Heart left ventricle (tissue), 16 donors: ENCODE data around the gene FKBP11. TPM values are rescaled to one million over a fixed set of nuclear protein-coding genes. Genes with fewer than 3 reads are reported as not detected.
"Not testable (repeated sequence)": the region's sequence is repeated elsewhere in the genome, so short reads cannot be mapped to it uniquely, and the experiment has no call there.

Experiments
- ATAC-seq, 4 donors: fragments of 200-7000 bp; cut with Tn5 transposase; one replicate each; pipeline ENCODE4 v1.9.1; 2020 to 2022; ENCODE audit warnings: moderate library complexity in 4 of 4, mild to moderate bottlenecking in 3 of 4, moderate number of reproducible peaks in 1 of 4
- DNase-seq, 5 donors: peaks; one replicate each; pipeline ENCODE4 v3.0.0-alpha.2; 2020
- H3K27ac ChIP-seq, 12 donors: fragments of 200-600 bp; sonication (generic) in 4 of 12; one replicate each; pipeline versions ENCODE4 v1.5.0 to v1.8.0; 2016 to 2022; ENCODE audit warnings: mild to moderate bottlenecking in 2 of 12
- H3K27me3 ChIP-seq, 9 donors: fragments of 200-600 bp; sonication (generic) in 2 of 9; one replicate each; pipeline versions ENCODE4 v1.5.1 to v1.8.0; 2016 to 2022; ENCODE audit warnings: mild to moderate bottlenecking in 3 of 9
- H3K36me3 ChIP-seq, 9 donors: fragments of 200-600 bp; sonication (generic) in 2 of 9; one replicate each; pipeline versions ENCODE4 v1.5.0 to v1.8.0; 2018 to 2022; ENCODE audit warnings: mild to moderate bottlenecking in 2 of 9
- H3K4me1 ChIP-seq, 12 donors: fragments of 200-600 bp; sonication (generic) in 4 of 12; one replicate each; pipeline versions ENCODE4 v1.5.0 to v1.8.0; 2016 to 2022; ENCODE audit warnings: mild to moderate bottlenecking in 3 of 12
- H3K4me3 ChIP-seq, 12 donors: fragments of 200-600 bp; sonication (generic) in 4 of 12; one replicate each; pipeline versions ENCODE4 v1.5.0 to v1.8.0; 2017 to 2022; ENCODE audit warnings: mild to moderate bottlenecking in 9 of 12, moderate library complexity in 4 of 12
- H3K9me3 ChIP-seq, 12 donors: fragments of 200-600 bp; sonication (generic) in 4 of 12; one replicate each; pipeline versions ENCODE4 v1.5.0 to v1.8.0; 2016 to 2022; ENCODE audit warnings: mild to moderate bottlenecking in 1 of 12
- POLR2A ChIP-seq, 2 donors: fragments of 450-650 bp; IDR thresholded peaks; one replicate each; pipeline ENCODE4 v1.6.1; 2017; ENCODE audit warnings: antibody characterized with exemption in 2 of 2, mild to moderate bottlenecking in 2 of 2, moderate library complexity in 2 of 2
- WGBS, 4 donors: extraction: QIAGEN DNeasy Blood & Tissue Kit in 2 of 4; methylation state at CpG; one replicate each; pipeline versions ENCODE4 v1.1.5 to v1.1.7; 2013 to 2018; 5-methylcytosine and 5-hydroxymethylcytosine counted together
- intact Hi-C, 10 donors: fragments of 100-400 bp; cut with DNase I; formaldehyde crosslinking; loops; one replicate each; pipeline versions ENCODE4 v1.11.1 to v1.14.2; 2022
- polyA plus RNA-seq, 2 donors: library from polyadenylated mRNA; stranded (reverse); fragments of 200-250 nt; gene quantifications; one replicate each; pipeline ENCODE4 v1.2.3, GENCODE V29; 2013
- total RNA-seq, 9 donors: library from RNA; depleted of rRNA in 2 of 9; stranded (reverse); fragments of >200 nt in 2 of 9; fragmentation: NEBNext Ultra II Directional in 3 of 9; extraction: Animal tissue kit (Norgen Biotek cat#: 25700) in 3 of 9; gene quantifications; one replicate each; pipeline versions ENCODE4 v1.1.0 to v1.2.4, GENCODE V29; 2016 to 2023
- TF ChIP-seq, protein P1 (sequence below), 12 donors: fragments of 200-600 bp; sonication (generic) in 4 of 12; IDR thresholded peaks; one replicate each; pipeline versions ENCODE4 v1.5.0 to v1.8.0; 2018 to 2022; ENCODE audit warnings: antibody characterized with exemption in 12 of 12, mild to moderate bottlenecking in 5 of 12
- donor health status: ischemic (EF 13 %, LVEDD 7.1; RV severe dilation, severe dysfunction).
- donor health status: healthy with polysubstance abuse.
- donor health status: DM: no; HTN: yes; CAD: no.
- donor health status: DM: no; HTN: no; CAD: no.
- donor health status: ischemic (EF 25% LVEDD 6.9; RV normal size, moderate dysfunction).
- donor health status: ischemic (EF 25% LVEDD 5.7; RV mildly dilated, moderate dysfunction).
- donor health status: healthy.
- donor health status: DM: yes; HTN: yes; CAD: no.
- donor health status: ischemic (EF 35%, LVEDD 5.7; RV mildly dilated, moderate dysfunction).
- donor health status: nonischemic (EF 11% LVEDD 7.7; RV severe dilation, severe dysfunction).
- donor health status: DM: yes; HTN: yes; CAD: no.
- donor health status: PGD.
- donor health status: ischemic (EF 29% LVEDD 5.4; RV normal size, mild dysfunction).
- donor health status: nonischemic (EF 23%, LVEDD 6.1; RV moderate dilation, normal function).

The FKBP11 gene
- total and polyA plus RNA-seq, 11 donors: 1.6 to 28.1 (median 5.5) TPM

- peaks cover 0 to 16% (median 0%) of the 10 kb centered on the region in 12 donors for H3K4me1 ChIP-seq
- peak overlapping the region in 1 of 12 donors; percentile 35 for H3K4me3 ChIP-seq
- peak overlapping the region in 1 of 12 donors; percentile 51 for H3K27ac ChIP-seq
- peaks cover 0 to 7% (median 0%) of the 10 kb centered on the region in 9 donors for H3K36me3 ChIP-seq
- ATAC-seq (no peak), DNase-seq (no peak)
- no peaks in the 10 kb centered on the region for H3K9me3 ChIP-seq
- 63 to 65% (median 65%) methylated on average over 3 of the region's 3 CpGs for WGBS, 4 donors
- intact Hi-C loops: no loop called here
- no peak for TF ChIP-seq POLR2A (IDR thresholded peaks at IDR 0.05)
- TF ChIP-seq, protein P1, sequence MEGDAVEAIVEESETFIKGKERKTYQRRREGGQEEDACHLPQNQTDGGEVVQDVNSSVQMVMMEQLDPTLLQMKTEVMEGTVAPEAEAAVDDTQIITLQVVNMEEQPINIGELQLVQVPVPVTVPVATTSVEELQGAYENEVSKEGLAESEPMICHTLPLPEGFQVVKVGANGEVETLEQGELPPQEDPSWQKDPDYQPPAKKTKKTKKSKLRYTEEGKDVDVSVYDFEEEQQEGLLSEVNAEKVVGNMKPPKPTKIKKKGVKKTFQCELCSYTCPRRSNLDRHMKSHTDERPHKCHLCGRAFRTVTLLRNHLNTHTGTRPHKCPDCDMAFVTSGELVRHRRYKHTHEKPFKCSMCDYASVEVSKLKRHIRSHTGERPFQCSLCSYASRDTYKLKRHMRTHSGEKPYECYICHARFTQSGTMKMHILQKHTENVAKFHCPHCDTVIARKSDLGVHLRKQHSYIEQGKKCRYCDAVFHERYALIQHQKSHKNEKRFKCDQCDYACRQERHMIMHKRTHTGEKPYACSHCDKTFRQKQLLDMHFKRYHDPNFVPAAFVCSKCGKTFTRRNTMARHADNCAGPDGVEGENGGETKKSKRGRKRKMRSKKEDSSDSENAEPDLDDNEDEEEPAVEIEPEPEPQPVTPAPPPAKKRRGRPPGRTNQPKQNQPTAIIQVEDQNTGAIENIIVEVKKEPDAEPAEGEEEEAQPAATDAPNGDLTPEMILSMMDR (IDR thresholded peaks at IDR 0.05): no peak
- H3K27me3 ChIP-seq: no peaks in the 10 kb centered on the region
These were observed 7.3 kb downstream of the FKBP11 start for GRCh38 chr12:48917857-48918537.

GRCh38 chr12:48910196-48910595, 15.1 kb downstream of the FKBP11 start:
- DNase-seq (no peak), ATAC-seq (no peak)
- Histone ChIP-seq H3K27me3 (no peaks in the 10 kb centered on the region), H3K27ac (no peak overlapping the region), H3K4me3 (no peak overlapping the region), H3K36me3 (no peaks in the 10 kb centered on the region), H3K9me3 (no peaks in the 10 kb centered on the region), H3K4me1 (no peaks in the 10 kb centered on the region)
- intact Hi-C loops: no loop called here
- TF ChIP-seq, protein P1 (IDR thresholded peaks at IDR 0.05): no peak

- H3K9me3 ChIP-seq, H3K27me3 ChIP-seq, H3K4me1 ChIP-seq, DNase-seq, H3K4me3 ChIP-seq, intact Hi-C loops, H3K27ac ChIP-seq, H3K36me3 ChIP-seq, ATAC-seq: not testable (repeated sequence)
- 82 to 87% (median 86%) methylated on average over 11 of the region's 11 CpGs for WGBS, 4 donors
These were observed 15.6 kb downstream of the FKBP11 start for GRCh38 chr12:48909698-48910097.

GRCh38 chr12:48907245-48907644, 18.0 kb downstream of the FKBP11 start:
- H3K9me3 ChIP-seq: no peaks in the 10 kb centered on the region
- H3K4me3 ChIP-seq: no peak overlapping the region
- ATAC-seq (no peak), DNase-seq (no peak)
- no peaks in the 10 kb centered on the region for H3K36me3 ChIP-seq
- 61 to 67% (median 62%) methylated on average over 3 of the region's 3 CpGs for WGBS, 4 donors
- intact Hi-C loops: no loop called here
- H3K27me3 ChIP-seq: no peaks in the 10 kb centered on the region
- TF ChIP-seq POLR2A (IDR thresholded peaks at IDR 0.05): no peak
- H3K27ac ChIP-seq: no peak overlapping the region
- peaks cover 0 to 15% (median 6%) of the 10 kb centered on the region in 12 donors for H3K4me1 ChIP-seq

GRCh38 chr12:48903982-48904411, 21.3 kb downstream of the FKBP11 start:
- Histone ChIP-seq H3K9me3 (no peaks in the 10 kb centered on the region), H3K4me3 (peak overlapping the region in 11 of 12 donors; percentile 19 to 61 (median 50)), H3K27ac (no peak overlapping the region), H3K36me3 (no peaks in the 10 kb centered on the region), H3K27me3 (no peaks in the 10 kb centered on the region), H3K4me1 (peaks cover 0 to 15% (median 6%) of the 10 kb centered on the region in 12 donors)
- intact Hi-C loops: no loop called here
- no peak for TF ChIP-seq POLR2A (IDR thresholded peaks at IDR 0.05)
- TF ChIP-seq, protein P1 (IDR thresholded peaks at IDR 0.05): peak; percentile 39 to 82 (median 67)
- DNase-seq (peak; percentile 75 to 79 (median 78)), ATAC-seq (peak; percentile 71 to 94 (median 94))
- 1 to 2% (median 2%) methylated on average over 19 of the region's 19 CpGs for WGBS, 4 donors
